ENCODE results near the gene WIPF3.
"Not testable (repeated sequence)": the region's sequence is repeated elsewhere in the genome, so short reads cannot be mapped to it uniquely, and the experiment has no call there.

Gene WIPF3

DNA sequence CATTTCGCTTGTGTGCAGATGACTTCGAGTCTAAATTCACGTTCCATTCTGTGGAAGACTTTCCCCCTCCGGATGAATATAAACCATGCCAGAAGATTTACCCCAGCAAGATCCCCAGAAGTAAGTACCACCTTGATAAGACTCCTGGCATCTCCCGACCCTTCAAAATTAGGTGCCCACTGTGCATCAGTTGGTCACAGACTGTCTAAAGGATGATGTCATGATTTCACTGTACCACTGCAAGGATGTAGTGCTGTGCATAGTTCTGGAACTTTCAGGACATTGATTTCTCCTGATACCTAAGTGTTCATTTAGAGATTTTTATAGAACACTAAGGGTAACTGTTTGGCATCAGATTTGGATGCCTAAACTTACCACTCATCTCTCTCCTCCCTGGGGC lies 83.0 kb downstream of the WIPF3 start:
- no peak overlapping the region for H3K27ac ChIP-seq
- no peaks in the 10 kb centered on the region for H3K27me3 ChIP-seq (replicated peaks)
- no peak for DNase-seq
- TF ChIP-seq, protein P1, sequence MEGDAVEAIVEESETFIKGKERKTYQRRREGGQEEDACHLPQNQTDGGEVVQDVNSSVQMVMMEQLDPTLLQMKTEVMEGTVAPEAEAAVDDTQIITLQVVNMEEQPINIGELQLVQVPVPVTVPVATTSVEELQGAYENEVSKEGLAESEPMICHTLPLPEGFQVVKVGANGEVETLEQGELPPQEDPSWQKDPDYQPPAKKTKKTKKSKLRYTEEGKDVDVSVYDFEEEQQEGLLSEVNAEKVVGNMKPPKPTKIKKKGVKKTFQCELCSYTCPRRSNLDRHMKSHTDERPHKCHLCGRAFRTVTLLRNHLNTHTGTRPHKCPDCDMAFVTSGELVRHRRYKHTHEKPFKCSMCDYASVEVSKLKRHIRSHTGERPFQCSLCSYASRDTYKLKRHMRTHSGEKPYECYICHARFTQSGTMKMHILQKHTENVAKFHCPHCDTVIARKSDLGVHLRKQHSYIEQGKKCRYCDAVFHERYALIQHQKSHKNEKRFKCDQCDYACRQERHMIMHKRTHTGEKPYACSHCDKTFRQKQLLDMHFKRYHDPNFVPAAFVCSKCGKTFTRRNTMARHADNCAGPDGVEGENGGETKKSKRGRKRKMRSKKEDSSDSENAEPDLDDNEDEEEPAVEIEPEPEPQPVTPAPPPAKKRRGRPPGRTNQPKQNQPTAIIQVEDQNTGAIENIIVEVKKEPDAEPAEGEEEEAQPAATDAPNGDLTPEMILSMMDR (IDR thresholded peaks at IDR 0.05; ENCODE audit: low read depth, low read length, missing control alignments) = no peak
- no peaks in the 10 kb centered on the region for H3K36me3 ChIP-seq (replicated peaks)
- H3K4me3 ChIP-seq (ENCODE audit: low read depth, low read length) = no peak overlapping the region
- in situ Hi-C loops (cut with HindIII; ENCODE audit: low pct_ligation_motif_present, low sequenced_read_pairs) = no loop called here

- no peaks in the 10 kb centered on the region for H3K36me3 ChIP-seq (replicated peaks)
- TF ChIP-seq, protein P1 (IDR thresholded peaks at IDR 0.05; ENCODE audit: low read depth, low read length, missing control alignments) = no peak
- no peaks in the 10 kb centered on the region for H3K27me3 ChIP-seq (replicated peaks)
- H3K27ac ChIP-seq = no peak overlapping the region
- no peak for DNase-seq
- H3K4me3 ChIP-seq (ENCODE audit: low read depth, low read length) = no peak overlapping the region
- in situ Hi-C loops (cut with HindIII; ENCODE audit: low pct_ligation_motif_present, low sequenced_read_pairs) = no loop called here
These were observed 83.9 kb downstream of the WIPF3 start for GRCh38 chr7:29890251-29890650.

DNA sequence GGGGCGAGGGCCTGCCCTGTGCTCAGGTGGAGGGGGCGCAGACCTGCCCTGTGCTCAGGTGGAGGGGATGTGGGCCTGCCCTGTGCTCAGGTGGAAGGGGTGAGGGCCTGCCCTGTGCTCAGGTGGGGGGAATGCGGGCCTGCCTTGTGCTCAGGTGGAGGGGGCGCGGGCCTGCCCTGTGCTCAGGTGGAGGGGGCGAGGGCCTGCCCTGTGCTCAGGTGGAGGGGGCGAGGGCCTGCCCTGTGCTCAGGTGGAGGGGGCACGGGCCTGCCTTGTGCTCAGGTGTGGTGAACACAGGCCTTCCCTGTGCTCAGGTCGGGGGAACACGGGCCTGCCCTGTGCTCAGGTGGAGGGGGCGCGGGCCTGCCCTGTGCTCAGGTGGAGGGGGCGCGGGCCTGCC lies 84.5 kb downstream of the WIPF3 start:
- H3K36me3 ChIP-seq (replicated peaks); H3K27me3 ChIP-seq (replicated peaks); in situ Hi-C loops (cut with HindIII; ENCODE audit: low pct_ligation_motif_present, low sequenced_read_pairs); H3K4me3 ChIP-seq (ENCODE audit: low read depth, low read length); DNase-seq; H3K27ac ChIP-seq: not testable (repeated sequence)

GRCh38 chr7:29891766-29892165 lies 85.5 kb downstream of the WIPF3 start:
- TF ChIP-seq, protein P1 (IDR thresholded peaks at IDR 0.05; ENCODE audit: low read depth, low read length, missing control alignments) = no peak
- no peaks in the 10 kb centered on the region for H3K27me3 ChIP-seq (replicated peaks)
- in situ Hi-C loops (cut with HindIII; ENCODE audit: low pct_ligation_motif_present, low sequenced_read_pairs) = no loop called here

DNA sequence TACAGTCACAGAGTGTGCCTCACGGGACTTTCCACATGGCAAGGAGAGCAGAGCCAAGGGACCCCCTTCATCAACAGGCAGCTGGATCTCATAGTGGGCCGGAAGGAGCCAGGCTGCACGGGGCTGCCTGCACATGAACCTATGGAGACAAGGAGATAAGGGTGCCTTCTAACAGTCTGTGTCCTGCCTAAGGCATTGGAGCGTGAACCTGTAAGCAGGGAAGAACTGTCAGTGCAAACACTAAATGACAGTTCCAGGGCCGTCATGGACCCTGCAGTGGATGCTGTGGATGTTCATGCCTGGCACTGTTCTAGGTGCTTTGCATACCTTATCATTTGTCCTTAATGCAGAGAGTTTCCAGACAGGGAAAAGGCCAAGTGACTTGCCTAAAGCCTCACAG lies 85.9 kb downstream of the WIPF3 start:
- Histone ChIP-seq H3K36me3 (replicated peaks) (no peaks in the 10 kb centered on the region), H3K27me3 (replicated peaks) (no peaks in the 10 kb centered on the region), H3K27ac (no peak overlapping the region), H3K4me3 (ENCODE audit: low read depth, low read length) (no peak overlapping the region)
- DNase-seq = no peak
- TF ChIP-seq, protein P1 (IDR thresholded peaks at IDR 0.05; ENCODE audit: low read depth, low read length, missing control alignments) = no peak
- in situ Hi-C loops (cut with HindIII; ENCODE audit: low pct_ligation_motif_present, low sequenced_read_pairs) = no loop called here

More at GRCh38 chr7:29891766-29892165, 85.5 kb downstream of the WIPF3 start:
- H3K36me3 ChIP-seq (replicated peaks) = no peaks in the 10 kb centered on the region
- H3K4me3 ChIP-seq (ENCODE audit: low read depth, low read length) = no peak overlapping the region
- DNase-seq = no peak
- H3K27ac ChIP-seq = no peak overlapping the region

- in situ Hi-C loops (cut with HindIII; ENCODE audit: low pct_ligation_motif_present, low sequenced_read_pairs) = no loop called here
- no peak overlapping the region for H3K4me3 ChIP-seq (ENCODE audit: low read depth, low read length)
- no peaks in the 10 kb centered on the region for H3K27me3 ChIP-seq (replicated peaks)
- no peaks in the 10 kb centered on the region for H3K36me3 ChIP-seq (replicated peaks)
- H3K27ac ChIP-seq = no peak overlapping the region
- no peak for DNase-seq
- TF ChIP-seq, protein P1 (IDR thresholded peaks at IDR 0.05; ENCODE audit: low read depth, low read length, missing control alignments) = no peak
These were observed 87.2 kb downstream of the WIPF3 start for GRCh38 chr7:29893351-29893965.
